Spleen (tissue), 7 donors: ENCODE data around the gene NFIX.

Experiments used
- CTCF ChIP-seq, 11 experiments: fragments of 200-600 bp in 7 of 11; fragments of 450-650 bp in 4 of 11; sonication (generic) in 4 of 11; IDR thresholded peaks in 8 of 11; conservative IDR thresholded peaks in 3 of 11; 1 replicate in 7 of 11; 2 replicates in 4 of 11; pipeline versions ENCODE4 v1.4.0 to v1.8.0; 2016 to 2021; ENCODE audit warnings: antibody characterized with exemption in 11 of 11, inconsistent platforms in 4 of 11, mild to moderate bottlenecking in 1 of 11
- POLR2AphosphoS5 ChIP-seq, 3 donors: sonication (generic); formaldehyde crosslinking; IDR thresholded peaks; one replicate each; pipeline ENCODE4 v1.5.1; 2017; ENCODE audit warnings: antibody characterized with exemption in 3 of 3
- donor health status: DM: no; HTN: no; CAD: no; lungs with moderate emphysema.
- donor health status: DM: no; HTN: no; CAD: no.
- donor health status: DM: no; HTN: no; CAD: no.

GRCh38 chr19:12965812-12966135 lies 29.5 kb upstream of the NFIX start:
- TF ChIP-seq CTCF (IDR thresholded peaks at IDR 0.05 in 8 of 11, conservative IDR thresholded peaks at IDR 0.05 in 3 of 11), result no peak
- TF ChIP-seq POLR2AphosphoS5 (IDR thresholded peaks at IDR 0.05), result no peak
